GM19463 (cell line): ENCODE measurements around the gene PRKCZ.

Experiments
- ATAC-seq: cut with Tn5 transposase; IDR thresholded peaks from one replicate; pipeline ENCODE4 v1.9.1; 2021; ENCODE audit warnings: mild to moderate bottlenecking, moderate library complexity; ENCODE audit not compliant: unreplicated experiment

Gene PRKCZ

GRCh38 chr1:2060072-2060471, 9.9 kb downstream of the PRKCZ start:
- no peak for ATAC-seq

GRCh38 chr1:2060535-2060934, 10.3 kb downstream of the PRKCZ start:
- ATAC-seq, result no peak

DNA sequence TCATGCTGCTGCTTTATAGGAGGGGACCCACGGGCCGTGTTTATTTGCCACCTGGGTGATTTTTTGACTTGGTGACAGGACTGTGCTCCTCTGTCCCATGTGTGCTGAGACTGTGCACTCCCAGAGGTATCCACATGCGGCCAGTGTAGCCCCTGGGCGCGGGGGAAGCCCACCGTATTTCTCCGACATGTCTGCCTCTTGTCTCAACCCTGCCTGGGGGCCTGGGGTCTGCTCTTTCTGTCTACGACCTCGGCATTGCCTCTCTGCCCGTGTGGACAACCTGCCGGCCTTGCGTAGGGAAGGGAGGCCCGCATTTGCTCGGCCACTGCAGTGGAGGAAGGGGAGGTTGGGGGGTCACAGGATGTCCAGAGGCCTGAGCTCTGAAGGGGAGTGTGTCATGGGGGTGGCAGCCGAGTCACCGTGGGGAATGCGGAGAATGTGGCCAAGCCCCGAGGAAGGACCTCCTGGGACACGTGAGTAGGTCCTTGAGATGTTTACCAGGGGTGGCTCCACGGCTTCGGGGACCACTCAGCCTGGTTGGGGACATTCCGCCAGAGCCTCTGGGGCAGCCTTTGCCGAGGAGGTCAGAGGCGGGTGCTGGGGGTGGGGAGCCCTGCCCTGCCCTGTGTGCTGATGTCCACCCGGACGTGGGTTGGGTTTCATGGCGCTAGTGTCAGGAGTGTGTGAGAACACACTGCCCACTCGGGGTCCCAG, 11.0 kb downstream of the PRKCZ start:
- ATAC-seq, result no peak

DNA sequence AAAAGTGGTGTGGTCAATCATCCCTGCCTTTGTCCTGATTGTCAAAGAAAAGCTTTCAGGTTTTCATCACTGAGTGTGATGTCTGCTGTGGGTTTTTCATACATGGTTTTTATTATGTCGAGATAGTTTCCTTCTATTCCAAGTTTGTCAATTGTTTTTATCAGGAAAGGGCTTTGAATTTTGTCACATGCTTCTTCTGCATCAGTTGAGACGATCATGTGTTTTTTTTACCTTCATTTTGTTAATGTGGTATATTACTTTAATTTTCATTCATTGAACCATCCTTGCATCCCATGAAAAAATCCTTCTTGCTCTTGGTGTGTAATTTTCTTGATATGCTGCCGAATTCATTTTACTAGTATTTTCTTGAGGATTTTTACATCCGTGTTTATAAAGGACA, 15.5 kb downstream of the PRKCZ start:
- ATAC-seq, result no peak

DNA sequence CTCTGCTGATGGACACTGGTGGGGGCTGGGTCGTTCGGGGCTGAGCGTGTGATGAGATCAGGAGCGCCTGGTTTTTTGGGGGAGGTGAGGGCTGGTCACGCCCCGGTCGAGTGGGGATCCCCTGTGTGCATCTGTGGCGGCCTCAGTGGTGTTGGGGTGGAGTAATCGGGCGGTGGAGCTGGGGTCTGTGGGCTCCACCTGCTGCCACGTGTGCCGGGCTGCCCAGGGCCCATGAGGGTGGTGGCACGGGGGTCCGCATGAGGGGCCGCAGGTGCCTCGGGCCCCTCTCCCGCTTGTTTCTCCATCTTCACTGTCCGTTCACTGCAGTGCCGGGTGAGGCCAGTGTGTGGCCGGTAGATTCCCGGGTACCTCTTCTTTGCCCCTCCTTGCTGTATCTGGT, 17.2 kb downstream of the PRKCZ start:
- no peak for ATAC-seq

- ATAC-seq, result no peak
These were observed 17.8 kb downstream of the PRKCZ start for GRCh38 chr1:2067981-2068380.

DNA sequence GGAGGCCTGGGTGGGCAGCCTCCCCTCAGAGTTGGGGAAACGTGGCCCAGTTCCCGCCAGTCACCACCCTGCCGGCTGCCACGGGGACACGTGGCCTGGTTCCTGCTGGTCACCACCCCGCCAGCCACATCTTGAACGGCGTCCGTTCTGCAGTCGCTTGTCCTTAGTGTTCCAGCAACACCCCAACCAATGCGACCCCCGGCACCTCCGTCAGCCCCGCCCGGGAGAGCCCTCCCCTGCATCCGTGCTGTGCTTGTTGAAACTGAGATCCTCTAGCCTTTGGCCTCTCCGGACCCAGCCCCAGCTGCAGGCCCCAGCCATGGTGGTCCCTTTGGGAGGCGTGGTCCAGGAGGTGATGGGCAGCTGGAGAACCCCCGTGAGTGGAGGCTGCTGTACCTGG, 18.7 kb downstream of the PRKCZ start:
- no peak for ATAC-seq

GRCh38 chr1:2070016-2070415, 19.8 kb downstream of the PRKCZ start:
- no peak for ATAC-seq

- no peak for ATAC-seq
These were observed 20.8 kb downstream of the PRKCZ start for GRCh38 chr1:2070800-2071530.

DNA sequence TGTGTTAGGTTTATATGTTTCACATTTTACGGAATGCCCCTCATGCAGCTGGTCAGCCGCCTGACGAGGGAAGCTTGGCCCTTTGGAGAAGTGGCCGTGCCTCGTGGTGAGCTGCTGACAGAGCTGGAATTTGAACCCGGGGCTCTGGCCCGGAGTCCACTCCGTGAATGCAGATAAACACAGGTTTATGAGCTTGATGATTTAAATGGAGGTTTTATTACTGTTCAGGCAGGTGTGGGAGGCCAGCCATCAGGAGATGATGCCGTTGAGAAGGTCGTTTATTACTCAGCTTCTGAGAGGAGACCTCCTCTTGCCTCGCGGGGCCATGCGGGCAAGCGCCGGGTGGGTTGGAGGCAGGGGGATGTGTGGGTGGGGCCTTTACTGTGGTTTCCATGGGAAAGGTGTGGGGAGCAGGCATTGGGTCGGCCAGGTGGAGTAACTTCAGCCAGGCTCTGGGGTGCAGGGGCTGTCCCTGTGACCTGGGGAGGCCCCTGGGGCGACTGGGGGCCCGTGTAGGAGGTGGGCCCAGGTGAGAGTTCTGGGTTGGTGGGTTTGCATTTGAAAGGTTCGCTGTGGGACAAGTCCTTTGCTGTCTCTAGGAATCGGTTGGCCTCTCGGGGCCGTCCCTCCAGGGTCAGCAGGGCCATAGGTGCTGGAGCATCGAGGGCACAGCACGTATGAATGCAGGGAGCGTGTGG, 22.0 kb downstream of the PRKCZ start:
- no peak for ATAC-seq

DNA sequence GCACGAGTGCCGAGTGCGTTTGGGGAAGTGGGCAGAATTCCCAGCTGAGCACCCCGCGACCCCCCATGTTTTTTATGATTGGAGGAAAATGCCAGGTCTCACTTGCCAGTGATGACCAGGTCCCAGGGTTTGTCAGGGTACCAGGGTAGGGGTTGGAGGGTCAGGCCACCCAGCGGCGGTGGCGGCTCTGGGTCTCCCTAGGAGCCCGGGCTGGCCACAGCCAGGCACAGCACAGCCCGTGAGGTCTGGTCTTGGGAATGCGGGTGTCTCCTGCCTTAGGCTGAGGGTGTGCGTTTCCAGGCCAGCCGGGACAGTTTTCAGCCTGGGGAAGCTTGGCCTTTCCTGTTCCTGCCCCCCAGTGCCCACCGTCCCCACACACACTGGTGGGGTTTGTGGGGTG, 22.7 kb downstream of the PRKCZ start:
- no peak for ATAC-seq

DNA sequence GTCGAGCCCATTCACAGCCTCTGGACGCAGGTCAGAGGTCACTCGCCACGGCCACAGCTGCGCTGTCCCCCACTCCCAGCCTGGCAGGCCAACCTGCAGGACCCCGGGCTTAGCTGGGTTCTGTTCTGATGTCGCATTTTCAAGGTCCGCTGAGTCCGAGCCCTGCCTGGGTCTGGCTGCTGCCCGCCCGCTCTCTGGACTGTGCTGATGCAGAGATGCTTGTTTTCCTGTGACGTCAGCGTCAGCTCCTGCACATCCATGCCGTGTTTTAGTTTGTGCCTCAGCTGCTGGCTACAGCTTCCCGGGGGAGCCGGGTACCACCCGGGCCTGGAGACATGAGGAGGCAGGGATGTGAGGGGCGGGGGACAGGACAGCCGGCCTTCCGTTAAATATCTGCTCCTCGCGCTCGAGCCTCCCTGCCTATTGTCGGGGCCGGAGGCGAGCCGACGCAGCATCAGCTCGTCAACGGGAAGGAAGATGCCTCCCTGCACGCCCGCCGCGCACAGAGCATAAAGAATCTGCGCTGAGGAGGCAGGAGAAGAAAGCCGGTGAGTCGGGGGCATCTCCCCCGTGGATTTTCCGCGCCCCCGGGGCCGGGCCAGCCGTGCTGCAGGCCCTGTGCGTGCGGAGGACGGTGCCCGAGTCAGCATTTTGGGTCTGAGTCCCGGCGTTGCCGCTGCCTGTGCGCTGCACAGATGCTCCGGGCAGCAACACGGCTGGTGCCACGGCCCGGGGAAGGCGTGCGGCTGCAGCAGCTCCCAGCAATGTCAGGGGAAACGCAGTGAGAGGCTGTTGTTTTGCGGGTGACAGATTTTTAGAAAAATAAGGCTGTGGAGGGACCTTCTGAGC, 23.4 kb downstream of the PRKCZ start:
- no peak for ATAC-seq

DNA sequence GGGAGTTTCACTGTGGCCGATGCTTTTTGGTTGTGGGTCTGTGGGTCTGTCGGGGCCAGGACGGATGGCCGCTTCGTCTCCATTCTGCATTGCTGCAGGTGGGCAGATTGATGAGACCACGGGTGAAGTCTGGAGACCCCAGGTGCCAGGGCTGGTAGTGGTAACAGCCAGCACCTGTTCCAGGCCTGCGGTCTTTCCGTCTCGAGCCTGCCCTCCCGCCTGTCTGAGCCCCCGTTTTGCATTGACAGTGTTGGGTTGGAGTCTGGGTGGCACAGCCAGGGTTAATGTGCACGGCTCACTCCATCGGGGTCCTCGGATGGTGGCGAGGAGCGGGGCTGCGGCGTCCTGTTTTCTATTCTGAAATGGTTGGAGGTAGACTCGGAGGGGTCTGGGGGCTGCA, 24.2 kb downstream of the PRKCZ start:
- no peak for ATAC-seq

DNA sequence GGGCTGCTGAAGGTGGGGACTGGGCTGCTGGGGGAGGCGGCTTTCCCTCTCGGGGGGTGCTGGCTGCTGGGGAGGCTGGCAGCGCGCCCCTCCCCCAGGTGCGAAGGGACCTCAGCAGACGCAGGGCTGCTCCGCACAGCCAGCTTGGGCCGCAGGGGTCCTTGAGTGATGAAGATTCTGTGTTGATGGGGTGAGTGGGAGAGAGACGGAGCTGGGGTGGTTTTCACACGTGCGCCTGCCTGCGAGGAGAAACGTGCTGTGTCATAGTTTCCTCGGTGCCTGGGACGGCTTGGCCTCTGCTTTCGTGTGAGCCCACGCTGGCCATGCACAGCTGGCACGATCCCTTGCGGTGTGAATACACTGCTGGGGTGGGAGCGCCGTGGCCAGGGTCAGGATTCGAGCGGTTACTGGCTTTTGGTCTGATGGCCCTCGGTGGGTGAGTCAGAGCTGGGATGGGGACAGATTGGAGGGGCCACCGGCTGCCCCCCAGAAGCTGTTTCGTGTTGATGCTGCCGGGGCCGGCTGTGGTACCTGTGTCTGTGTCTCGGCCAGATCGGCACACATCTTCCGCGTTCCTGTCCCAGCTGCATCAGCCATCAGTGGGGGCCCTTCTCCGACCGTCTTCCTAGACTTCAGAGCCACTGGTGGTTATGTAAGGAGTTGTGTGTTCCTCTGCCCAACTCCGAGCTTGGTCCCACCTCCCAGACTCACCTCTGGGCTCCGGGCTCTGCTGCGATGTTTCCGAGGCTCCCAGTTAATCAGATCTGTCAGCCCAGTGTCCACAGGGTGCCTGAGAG, 24.9 kb downstream of the PRKCZ start:
- ATAC-seq, result no peak

GRCh38 chr1:2076826-2077225, 26.6 kb downstream of the PRKCZ start:
- ATAC-seq, result no peak

GRCh38 chr1:2078170-2078569, 28.0 kb downstream of the PRKCZ start:
- no peak for ATAC-seq

DNA sequence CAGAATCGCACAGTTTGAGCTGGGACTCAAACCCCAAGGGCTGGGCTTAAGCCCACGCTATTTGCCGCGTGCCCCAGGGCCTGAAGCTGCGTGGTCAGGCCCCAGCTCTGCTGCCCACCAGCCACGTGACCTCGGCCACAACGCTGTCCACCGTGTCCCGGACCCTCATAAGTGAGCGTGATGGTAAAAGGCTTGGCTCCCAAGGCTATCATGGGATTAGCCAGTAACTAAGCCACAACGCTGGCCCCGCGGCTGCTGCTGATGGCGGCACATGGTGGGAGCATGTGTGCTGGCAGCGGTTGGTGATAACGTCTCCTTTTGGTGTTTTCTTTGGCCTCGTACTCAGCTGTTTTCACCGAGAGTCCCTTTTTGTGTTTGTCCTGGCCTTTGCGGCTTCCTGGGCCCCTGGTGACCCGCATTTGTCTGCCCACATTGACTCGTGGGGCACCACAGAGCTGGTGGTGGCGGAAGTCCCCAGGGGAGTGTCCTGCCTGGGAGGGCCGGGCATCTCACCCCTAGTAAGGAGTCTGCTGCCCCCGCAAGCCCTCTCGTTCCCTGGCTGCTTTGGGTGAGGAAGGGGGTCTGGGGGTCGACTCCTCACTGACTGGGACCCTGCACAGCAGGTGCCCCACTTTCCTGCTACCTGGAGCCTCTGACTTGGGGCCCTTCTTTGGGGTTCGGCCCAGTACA, 29.3 kb downstream of the PRKCZ start:
- no peak for ATAC-seq

- no peak for ATAC-seq
These were observed 29.9 kb downstream of the PRKCZ start for GRCh38 chr1:2080140-2080539.

- ATAC-seq, result no peak
These were observed 30.7 kb downstream of the PRKCZ start for GRCh38 chr1:2080884-2081283.
